Measurements from ENCODE around the gene FHL2.

Gene FHL2

DNA sequence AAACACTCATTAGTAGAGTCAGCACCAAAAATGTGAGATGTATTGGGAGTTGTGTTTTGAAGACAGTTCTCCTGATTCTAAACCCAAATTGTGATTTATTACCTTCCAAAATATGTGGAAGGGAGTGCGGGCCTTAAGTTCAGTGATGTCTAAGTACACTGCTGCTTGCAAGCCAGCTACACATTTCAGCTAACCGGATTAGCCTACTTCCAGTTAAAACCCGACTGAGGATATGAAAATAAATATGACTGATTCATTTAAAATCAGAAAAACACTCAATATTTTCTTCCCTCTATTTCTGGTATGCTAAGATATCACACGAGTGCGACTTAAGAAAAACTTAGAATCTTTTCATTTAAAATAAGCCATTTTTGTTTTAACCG is 907 bp downstream of the FHL2 start:
- no peak for DNase-seq (ENCODE audit: low read depth in 2 of 2)

- no peak for DNase-seq (ENCODE audit: low read depth in 2 of 2)
Observed at GRCh38 chr2:105397025-105397722, 1.7 kb downstream of the FHL2 start.

DNA sequence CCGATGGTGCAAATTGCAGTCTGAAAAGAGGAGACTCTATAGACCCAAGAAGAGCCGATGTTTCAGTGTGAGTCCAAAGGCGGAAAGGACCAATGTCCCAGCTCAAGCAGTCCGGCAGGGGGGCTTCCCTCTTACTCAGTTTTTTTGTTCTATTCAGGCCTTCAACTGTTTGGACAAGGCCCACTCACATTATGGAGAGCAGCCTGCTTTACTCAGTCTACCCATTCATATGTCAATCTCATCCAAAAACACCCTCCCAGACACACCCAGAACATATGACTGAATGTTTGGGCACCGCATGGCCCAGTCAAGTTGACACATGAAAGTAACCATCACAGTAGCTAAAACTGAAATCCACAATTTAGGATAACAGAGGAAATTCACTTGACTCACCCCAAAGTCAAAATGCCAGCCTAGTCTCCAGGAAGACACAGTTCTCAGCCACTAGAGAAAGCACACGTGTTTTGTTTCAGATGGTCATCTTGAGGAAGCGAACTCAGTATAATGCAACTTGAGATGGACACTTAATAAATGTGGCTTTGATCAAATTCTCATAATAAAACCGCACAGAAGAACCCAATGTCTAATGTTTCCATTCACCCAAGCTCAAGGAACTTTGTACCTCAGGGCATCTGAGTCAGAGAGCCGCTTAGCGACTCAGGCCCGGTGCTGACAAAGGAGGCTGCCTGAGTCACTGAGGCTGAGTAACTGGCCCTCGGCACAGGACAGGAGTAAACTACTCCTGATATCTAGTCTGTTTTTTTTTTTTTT is 2.4 kb downstream of the FHL2 start:
- no peak for DNase-seq (ENCODE audit: low read depth in 2 of 2)

DNA sequence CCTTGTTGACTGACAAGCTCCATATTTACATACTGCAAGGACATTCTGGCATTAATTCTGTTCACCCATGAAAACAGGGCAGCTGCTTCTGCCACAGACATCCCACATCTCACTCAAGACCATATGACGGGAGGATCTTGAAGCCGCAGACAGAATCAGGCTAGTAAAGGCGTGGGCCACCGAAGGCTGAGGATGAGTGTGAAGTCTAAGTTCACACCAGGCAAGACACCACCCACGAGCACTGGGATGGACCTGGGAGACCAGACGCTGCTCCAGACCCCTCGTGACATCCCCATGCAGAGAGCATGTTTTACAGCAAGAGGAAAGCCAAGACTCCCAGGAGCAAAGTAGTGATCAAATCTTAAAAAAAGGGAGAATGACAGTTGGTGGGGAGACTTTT is 3.2 kb downstream of the FHL2 start:
- no peak for DNase-seq (ENCODE audit: low read depth in 2 of 2)

DNA sequence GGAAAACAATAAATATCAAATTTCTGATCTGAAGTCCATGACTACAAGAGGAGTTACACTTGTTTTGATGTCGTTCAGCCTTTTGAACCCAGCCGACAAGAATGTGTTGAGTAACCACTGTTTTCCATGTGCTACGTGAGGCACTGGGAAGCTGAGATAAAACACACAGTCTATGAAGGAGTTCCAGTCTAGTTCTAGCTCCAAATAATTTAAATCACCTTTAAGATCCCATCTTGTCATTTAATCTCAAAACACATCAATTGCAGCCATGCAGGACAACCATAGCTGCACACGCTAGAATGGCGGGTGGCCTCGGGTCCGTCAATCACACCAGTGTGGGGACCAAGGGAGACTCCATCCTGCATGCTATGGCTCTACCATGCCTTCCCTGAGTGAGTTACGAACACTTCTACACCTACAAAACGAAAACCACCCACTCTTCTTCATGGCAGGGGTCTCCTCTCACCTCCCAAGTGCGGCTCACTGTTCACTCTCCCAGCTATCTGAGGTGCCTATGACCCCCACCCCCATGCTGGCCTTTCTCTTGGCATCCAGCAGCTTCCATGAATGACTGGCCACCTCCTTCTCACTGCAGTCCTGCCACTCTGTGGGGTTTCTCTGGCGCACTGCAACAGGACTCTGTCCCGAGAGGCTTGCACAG is 3.8 kb downstream of the FHL2 start:
- DNase-seq (ENCODE audit: low read depth in 2 of 2) = no peak

DNA sequence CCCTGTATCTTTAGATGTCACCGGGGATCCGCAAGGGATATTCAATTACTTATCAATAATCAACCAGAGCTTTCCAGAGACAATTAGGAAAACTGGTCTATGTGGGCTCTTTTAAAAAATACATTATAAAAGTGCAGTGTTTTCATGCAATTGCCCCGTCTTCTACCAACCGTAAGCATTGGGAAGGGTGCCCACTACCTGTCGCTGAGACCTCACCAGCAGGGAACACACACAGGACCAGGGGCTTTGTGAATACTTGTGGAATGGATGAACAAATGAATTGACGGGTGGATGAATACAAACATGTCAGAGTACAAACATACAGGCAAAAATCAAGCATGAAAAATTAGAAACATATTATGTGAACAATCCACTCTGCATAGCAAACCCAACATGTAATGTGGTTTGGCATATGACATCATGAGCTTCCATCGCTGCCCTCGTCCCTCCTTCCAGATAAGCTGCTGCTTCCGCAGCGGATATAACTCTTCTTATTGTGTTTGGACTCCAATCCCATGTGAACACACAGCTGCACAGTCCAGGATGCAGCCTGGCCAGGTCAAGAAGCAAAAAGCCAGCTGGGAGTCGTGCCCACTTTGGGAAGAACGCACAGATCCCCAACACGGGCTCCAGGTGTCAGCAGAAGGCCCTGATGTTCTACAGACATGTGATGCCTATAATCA is 5.3 kb downstream of the FHL2 start:
- DNase-seq (ENCODE audit: low read depth in 2 of 2) = no peak

GRCh38 chr2:105391763-105392662 is 6.8 kb downstream of the FHL2 start:
- DNase-seq (ENCODE audit: low read depth in 2 of 2) = no peak

DNA sequence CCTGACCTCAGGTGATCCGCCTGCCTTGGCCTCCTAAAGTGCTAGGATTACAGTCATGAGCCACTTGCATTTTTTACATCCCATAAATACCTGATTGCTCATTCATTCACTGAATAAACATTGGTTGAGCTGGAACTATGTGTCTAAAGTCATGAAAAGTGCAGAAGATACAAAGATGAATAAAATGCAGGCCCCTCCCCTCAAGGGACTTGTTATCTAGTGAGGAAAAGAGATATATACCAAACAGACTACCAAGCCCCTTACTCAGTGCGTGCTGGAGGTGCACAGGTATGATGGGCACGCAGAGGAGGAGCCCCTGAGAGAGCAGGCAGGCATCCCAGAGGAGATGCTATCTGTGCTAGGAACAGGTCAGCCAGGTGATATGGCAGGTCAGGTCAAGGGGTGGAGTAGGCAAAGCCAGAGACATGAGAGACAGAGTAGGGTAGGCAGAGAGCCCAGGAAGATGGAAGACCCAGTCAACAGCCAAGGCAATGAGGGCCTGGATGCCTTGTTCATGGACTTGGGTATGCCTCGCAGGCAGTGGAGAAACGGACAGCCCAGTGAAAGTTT is 7.7 kb downstream of the FHL2 start:
- no peak for DNase-seq (ENCODE audit: low read depth in 2 of 2)

GRCh38 chr2:105390454-105390853 is 8.4 kb downstream of the FHL2 start:
- DNase-seq (ENCODE audit: low read depth in 2 of 2) = no peak

DNA sequence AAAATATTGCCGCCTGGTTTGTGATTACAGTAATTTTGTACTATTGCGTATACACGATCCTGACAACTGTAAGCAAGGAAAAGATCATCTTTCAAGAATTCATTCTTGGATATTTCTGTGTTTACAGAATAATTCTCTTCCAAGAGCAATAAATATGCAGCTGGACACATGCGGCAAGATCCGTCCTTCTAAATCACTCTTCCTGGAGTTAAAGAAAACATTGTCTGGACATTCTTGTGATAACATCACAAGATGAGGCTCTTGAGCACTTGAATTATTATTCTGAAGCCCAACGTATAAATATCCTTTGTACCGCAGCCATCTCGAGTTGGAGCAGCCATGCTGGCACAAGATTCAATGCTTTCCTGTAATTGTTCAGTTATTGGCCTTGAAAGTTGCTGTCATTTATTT is 9.9 kb downstream of the FHL2 start:
- DNase-seq (ENCODE audit: low read depth in 2 of 2) = no peak

DNA sequence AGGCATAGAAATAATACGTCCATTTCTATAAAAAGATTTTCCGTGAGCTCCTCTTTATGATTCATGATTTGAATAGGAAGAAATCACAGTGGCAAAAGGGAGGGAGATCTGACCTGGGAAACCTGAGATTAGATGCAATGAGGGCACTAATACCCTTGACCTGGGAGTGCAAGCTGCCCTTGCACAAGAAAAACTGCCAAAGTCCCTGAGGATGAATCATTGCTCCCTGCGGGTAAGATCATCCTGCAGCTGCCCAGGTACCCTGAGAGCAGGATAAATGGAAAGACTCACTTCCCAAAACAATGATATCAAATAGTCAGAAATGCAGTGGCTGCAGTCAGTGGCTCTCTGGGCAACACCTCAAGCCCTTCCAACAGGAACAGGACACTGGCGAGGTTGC is 11.6 kb downstream of the FHL2 start:
- no peak for DNase-seq (ENCODE audit: low read depth in 2 of 2)

DNA sequence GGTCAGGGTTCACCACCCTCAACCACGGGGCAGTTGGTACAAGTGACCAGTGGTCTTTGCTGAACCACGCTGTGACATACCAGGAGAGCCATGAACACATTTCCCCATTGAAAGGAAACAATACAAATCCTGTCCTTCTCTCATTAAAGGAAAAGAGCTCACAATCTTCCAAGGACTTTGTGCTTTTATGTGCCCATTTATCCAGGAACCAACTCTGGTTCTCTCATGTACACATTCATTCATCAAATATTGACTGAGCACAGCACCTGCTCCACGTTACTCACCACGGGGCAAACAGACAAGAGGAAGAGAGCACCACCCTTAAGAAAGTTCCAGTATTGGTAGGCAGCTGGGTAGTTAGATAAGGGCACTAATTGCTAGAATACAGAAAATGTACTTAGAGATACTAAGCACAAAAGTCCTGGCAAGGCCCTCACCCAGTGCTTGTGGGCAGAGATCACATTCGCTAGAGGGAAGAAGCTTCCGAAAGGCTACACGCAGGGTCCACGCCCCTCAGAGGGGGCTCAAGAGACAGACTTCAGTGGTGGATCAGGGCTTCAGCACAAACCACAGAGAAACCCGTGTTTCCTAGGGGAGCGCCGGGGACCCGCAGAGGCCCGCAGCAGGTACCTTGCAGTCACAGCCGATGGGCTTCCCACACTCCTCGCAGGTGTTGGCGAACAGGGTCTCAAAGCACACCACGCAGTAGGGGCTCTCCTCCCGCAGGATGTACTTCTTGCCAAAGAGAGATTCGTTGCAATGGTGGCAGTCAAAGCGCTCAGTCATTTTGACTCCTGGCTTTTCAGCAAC is 12.9 kb downstream of the FHL2 start:
- DNase-seq (ENCODE audit: low read depth in 2 of 2) = no peak

DNA sequence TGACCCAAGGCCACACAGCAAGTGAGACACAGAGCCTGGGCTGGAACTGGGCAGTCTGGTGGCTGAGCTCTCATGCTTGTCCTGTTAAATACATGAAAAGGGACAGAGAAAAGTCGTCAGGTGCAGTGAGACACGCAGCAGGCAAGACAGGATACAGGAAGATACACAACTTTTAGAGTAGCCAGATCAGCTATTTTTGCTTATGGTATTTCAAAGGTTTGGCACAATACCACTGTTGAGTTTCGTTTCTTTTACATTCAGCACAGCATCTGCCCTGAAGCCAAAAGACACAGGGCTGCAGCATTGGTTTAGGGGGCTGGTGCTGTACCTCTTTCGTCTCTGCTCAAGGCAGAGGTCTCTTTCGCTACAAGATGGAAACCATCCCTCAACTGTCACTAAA is 14.0 kb downstream of the FHL2 start:
- no peak for DNase-seq (ENCODE audit: low read depth in 2 of 2)

DNA sequence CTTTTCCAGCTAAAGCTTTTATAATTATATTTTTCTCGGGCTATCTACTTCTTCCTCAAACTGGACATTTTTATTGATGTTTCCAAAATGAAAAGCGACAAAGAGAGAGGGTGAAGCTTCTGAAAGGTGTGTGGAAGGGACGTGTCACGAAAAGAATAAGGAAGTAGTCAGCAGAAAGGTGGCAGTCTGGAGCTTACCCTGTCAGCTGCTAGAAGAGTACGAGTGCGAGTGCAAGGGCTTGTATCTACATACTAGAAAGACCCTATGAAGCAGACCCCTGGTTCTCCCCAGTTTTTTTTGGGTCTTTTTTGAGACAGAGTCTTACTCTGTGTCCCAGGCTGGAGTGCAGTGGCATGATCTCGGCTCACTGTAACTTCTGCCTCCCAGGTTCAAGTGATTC is 14.6 kb downstream of the FHL2 start:
- DNase-seq (ENCODE audit: low read depth in 2 of 2) = no peak

- no peak for DNase-seq (ENCODE audit: low read depth in 2 of 2)
Observed at GRCh38 chr2:105383432-105384166, 15.3 kb downstream of the FHL2 start.

DNA sequence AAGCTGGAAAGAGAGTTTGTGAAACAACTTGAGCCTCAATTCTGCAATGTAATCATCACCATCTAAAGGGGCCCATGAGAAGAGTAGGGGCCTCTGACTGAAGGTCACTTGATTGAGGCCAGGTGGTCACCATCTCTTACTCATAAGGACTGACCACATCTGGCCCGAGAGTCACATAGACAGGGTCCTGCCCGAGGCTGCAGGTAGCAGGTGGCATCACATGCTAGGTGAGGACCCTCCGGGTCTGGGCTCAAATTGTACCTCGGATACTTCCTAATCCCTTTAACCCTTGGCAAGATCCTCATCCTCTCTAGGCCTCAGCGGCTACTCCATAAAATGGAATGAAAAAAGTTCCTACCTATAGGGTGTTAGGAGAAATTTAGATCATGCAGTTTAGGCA is 16.7 kb downstream of the FHL2 start:
- no peak for DNase-seq (ENCODE audit: low read depth in 2 of 2)

DNA sequence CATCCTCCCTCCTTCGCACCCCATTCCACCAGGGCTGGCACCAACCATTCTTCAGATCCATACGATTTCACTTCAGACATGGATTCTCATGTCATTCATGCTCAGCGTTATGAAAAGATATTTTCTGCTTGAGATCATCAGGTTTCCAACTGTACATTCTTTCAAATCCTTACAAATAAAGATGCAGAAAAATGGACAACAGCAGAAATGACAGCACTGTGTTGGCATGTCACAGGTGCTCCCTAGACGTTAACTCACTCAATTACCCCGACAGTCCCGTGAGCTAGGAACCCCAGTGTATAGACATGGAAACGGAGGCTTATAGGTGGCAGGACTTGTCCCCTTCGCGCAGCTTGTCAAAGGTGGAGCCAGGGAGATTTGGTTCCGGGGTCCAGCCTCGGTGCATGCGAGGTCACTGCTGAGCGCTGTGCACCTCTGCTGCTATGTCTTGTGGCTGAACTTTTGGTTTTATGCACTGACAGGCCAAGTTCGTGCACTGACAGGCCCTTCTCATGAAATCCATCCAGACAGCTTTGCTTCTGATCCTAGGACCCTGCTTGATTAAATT is 17.7 kb downstream of the FHL2 start:
- DNase-seq (ENCODE audit: low read depth in 2 of 2) = no peak

DNA sequence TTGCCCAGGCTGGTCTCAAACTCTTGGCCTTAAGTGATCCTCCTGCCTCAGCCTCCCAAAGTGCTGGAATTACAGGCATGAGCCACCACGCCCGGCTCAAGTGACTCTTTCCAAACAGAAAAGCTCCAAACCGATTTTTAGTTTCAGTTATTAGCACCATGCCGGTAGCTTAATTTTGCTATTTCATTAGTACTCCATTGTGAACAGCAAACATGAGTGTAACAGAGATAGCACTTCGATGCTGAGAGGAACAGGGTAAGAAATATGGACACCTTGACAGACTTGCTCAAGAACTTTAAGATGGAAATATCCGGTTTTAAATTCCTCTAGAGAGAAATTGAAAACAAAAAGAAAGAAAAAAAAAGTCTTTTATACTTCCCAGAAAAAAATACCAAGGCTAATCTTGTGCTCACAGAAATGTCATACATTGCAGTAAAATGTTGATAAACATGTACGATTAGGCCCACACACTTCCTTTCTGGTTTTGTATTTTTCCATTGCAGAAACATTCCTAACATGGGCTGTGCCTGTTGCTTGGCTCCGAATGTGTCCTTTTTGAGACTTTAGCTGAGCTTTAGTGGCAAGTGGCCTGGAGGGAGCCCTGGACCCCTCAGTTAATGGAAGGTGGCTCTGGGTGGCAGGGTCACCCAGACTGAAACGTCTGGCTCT is 18.3 kb downstream of the FHL2 start:
- DNase-seq (ENCODE audit: low read depth in 2 of 2) = no peak

GRCh38 chr2:105379741-105380186 is 19.1 kb downstream of the FHL2 start:
- no peak for DNase-seq (ENCODE audit: low read depth in 2 of 2)
